Measurements from ENCODE around the gene TNS3. TPM values are rescaled to one million over a fixed set of nuclear protein-coding genes. Genes with fewer than 3 reads are reported as not detected.

Gene TNS3
- total and polyA plus RNA-seq, 2 donors (not counting 3 experiments of a cell fraction or from before 2014, with no cell fraction given): 10.4 to 45.1 TPM

- dilution Hi-C loops (cut with MboI; ENCODE audit: extremely low pct_ligation_motif_present, low sequenced_read_pairs): no loop called here
- BruUV-seq (replicated peaks): no TSS peak
- H4K20me1 ChIP-seq (replicated peaks; ENCODE audit: control insufficient read depth, extremely low read depth, insufficient read depth, low read length): no peaks in the 10 kb centered on the region
- peaks cover 48% of the 10 kb centered on the region for H3K79me2 ChIP-seq (ENCODE audit: control insufficient read depth, insufficient read depth, low read length)
- H3K9me1 ChIP-seq (replicated peaks; ENCODE audit: control insufficient read depth, extremely low read depth, insufficient read depth, low read length): no peaks in the 10 kb centered on the region
- intact Hi-C loops (cut with micrococcal nuclease): loop anchor here (2.0 to 10.0 kb wide), 3 partner anchors 23 to 633 kb away; partner anchors contain the start of genes TNS3 and UPP1
- DNase-seq (ENCODE audit: low read depth, low spot score) (no peak), FAIRE-seq (peak; percentile 53)
- peaks cover 35% of the 10 kb centered on the region for H3K4me1 ChIP-seq (ENCODE audit: control insufficient read depth, extremely low read depth, insufficient read depth, low read length)
- H3K36me3 ChIP-seq (ENCODE audit: control insufficient read depth in 2 of 2, extremely low read depth in 1 of 2, insufficient read depth in 2 of 2, low read length in 2 of 2): no peaks in the 10 kb centered on the region
- no peak for TF ChIP-seq MAX (IDR thresholded peaks at IDR 0.05; ENCODE audit: insufficient read depth, insufficient read length)
- no peak for TF ChIP-seq MYC (IDR thresholded peaks at IDR 0.05; ENCODE audit: low read depth, low read length)
- TF ChIP-seq GATA2 (IDR thresholded peaks at IDR 0.05; ENCODE audit: insufficient read depth, insufficient read length, low read depth, low read length): no peak
- TF ChIP-seq JUN (IDR thresholded peaks at IDR 0.05; ENCODE audit: borderline replicate concordance, insufficient read depth, insufficient read length, low read depth): no peak
- TF ChIP-seq POLR2AphosphoS5 (IDR thresholded peaks at IDR 0.05; ENCODE audit: insufficient read depth, low read depth, low read length): no peak
- TF ChIP-seq EZH2 (IDR thresholded peaks at IDR 0.05; ENCODE audit: borderline replicate concordance, low read depth, low read length, severe bottlenecking): no peak
- TF ChIP-seq CTCF (IDR thresholded peaks at IDR 0.05; ENCODE audit: extremely low read depth in 1 of 2, insufficient read depth in 1 of 2, low read depth in 1 of 2, low read length in 2 of 2): no peak
- TF ChIP-seq POLR2A (IDR thresholded peaks at IDR 0.05; ENCODE audit: low read depth, low read length): no peak
- TF ChIP-seq FOS (IDR thresholded peaks at IDR 0.05; ENCODE audit: borderline replicate concordance, insufficient read depth, low read length): no peak
- no peaks in the 10 kb centered on the region for H3K27me3 ChIP-seq (ENCODE audit: control insufficient read depth in 2 of 2, insufficient read depth in 2 of 2, low read length in 2 of 2)
- peak overlapping the region; percentile 95 for H3K4me2 ChIP-seq (ENCODE audit: insufficient read depth, low read length)
- H2AFZ ChIP-seq (ENCODE audit: low read depth, low read length): peak overlapping the region; percentile 71
- H3K9me3 ChIP-seq (replicated peaks; ENCODE audit: control insufficient read depth, insufficient read depth, low read length): no peaks in the 10 kb centered on the region
- peak overlapping the region in 2 of 3 experiments; percentile 38 to 72 for H3K4me3 ChIP-seq (replicated peaks in 1 of 3; ENCODE audit: insufficient read depth in 1 of 3, low read depth in 1 of 3, low read length in 3 of 3)
- ChIA-PET CTCF (interaction anchor here (0.9 to 4.5 kb wide), 11 partner anchors 7 to 367 kb away, joined by 3 to 24 read pairs (median 6); partner anchors contain the start of gene TNS3), POLR2A (interaction anchor here (0.8 kb wide), 1 partner anchor 16 kb away, joined by 3 read pairs; no protein-coding TSS in a partner anchor)
- peak overlapping the region; percentile 99 for H3K27ac ChIP-seq (ENCODE audit: insufficient read depth, low read depth, low read length)
- H3K9ac ChIP-seq (replicated peaks; ENCODE audit: extremely low read depth, insufficient read depth, low read length): peak overlapping the region; percentile 94
These were observed 129.6 kb downstream of the TNS3 start for GRCh38 chr7:47452295-47452694.

Measured in endothelial cell of umbilical vein (primary cell).